KMS-11 (cell line): ENCODE data around the gene TRDN.
"Not testable (repeated sequence)": the region's sequence is repeated elsewhere in the genome, so short reads cannot be mapped to it uniquely, and the experiment has no call there.

ENCODE experiments used
- H2AFZ ChIP-seq: fragments of 200-600 bp; sonication (generic); 2 replicates; pipeline ENCODE4 v1.6.1; 2016; ENCODE audit warnings: antibody characterized with exemption, mixed run types, low read depth
- H3K27ac ChIP-seq: fragments of 200-600 bp; sonication (generic); 2 replicates; pipeline ENCODE4 v1.6.1; 2016; ENCODE audit warnings: mild to moderate bottlenecking, mixed run types
- H3K27me3 ChIP-seq: fragments of 200-600 bp; sonication (generic); 2 replicates; pipeline ENCODE4 v1.6.1; 2017; ENCODE audit warnings: mild to moderate bottlenecking, low read depth, mixed run types, moderate library complexity; ENCODE audit not compliant: insufficient read depth
- H3K36me3 ChIP-seq: fragments of 200-600 bp; sonication (generic); 2 replicates; pipeline ENCODE4 v1.6.1; 2017; ENCODE audit warnings: mild to moderate bottlenecking, mixed run types; ENCODE audit not compliant: insufficient read depth
- H3K4me1 ChIP-seq: fragments of 200-600 bp; sonication (generic); 2 replicates; pipeline ENCODE4 v1.6.1; 2016; ENCODE audit warnings: mild to moderate bottlenecking, low read depth, mixed run types; ENCODE audit not compliant: poor library complexity, severe bottlenecking
- H3K4me2 ChIP-seq: fragments of 200-600 bp; sonication (generic); 2 replicates; pipeline ENCODE4 v1.7.0; 2016; ENCODE audit warnings: mild to moderate bottlenecking, mixed run types
- H3K4me3 ChIP-seq: fragments of 200-600 bp; sonication (generic); IDR thresholded peaks from 2 replicates; pipeline ENCODE4 v1.6.1; 2017; ENCODE audit warnings: low read depth, low read length, mixed read lengths; ENCODE audit not compliant: insufficient read depth
- H3K79me2 ChIP-seq: fragments of 200-600 bp; sonication (generic); 2 replicates; pipeline ENCODE4 v1.6.1; 2016; ENCODE audit warnings: low read depth, mixed run types; ENCODE audit not compliant: insufficient read depth
- H3K9ac ChIP-seq: fragments of 200-600 bp; sonication (generic); 2 replicates; pipeline ENCODE4 v1.6.1; 2016; ENCODE audit warnings: mild to moderate bottlenecking, mixed run types
- H4K20me1 ChIP-seq: fragments of 200-600 bp; sonication (generic); 2 replicates; pipeline ENCODE4 v1.6.1; 2016; ENCODE audit warnings: mild to moderate bottlenecking, mixed run types; ENCODE audit not compliant: insufficient read depth
- TF ChIP-seq, protein P1 (sequence below): fragments of 200-600 bp; sonication (generic); conservative IDR thresholded peaks from 2 replicates; pipeline ENCODE4 v1.6.1; 2017; ENCODE audit warnings: low read depth, mild to moderate bottlenecking, antibody characterized with exemption, low read length, moderate library complexity, mixed read lengths

The TRDN gene

DNA sequence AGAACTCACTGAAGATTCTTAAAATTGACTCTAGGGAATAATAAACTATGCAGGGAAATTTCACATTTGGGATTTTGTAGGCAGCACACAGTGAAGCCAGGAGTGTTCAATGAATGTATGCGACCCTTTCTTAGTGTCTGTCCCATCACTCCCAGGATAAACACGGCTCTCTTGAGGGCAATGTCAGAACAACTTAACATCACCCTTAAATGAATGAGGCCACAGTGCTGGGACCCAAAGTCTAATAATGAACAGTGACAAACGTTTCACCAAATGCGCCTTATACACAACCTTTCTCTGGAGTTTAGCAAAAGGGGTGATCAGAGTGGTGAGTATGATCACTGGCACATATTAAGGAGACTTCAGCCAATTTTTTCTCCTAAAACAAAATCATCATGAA lies 403.4 kb downstream of the TRDN start:
- no peak overlapping the region for H2AFZ ChIP-seq

DNA sequence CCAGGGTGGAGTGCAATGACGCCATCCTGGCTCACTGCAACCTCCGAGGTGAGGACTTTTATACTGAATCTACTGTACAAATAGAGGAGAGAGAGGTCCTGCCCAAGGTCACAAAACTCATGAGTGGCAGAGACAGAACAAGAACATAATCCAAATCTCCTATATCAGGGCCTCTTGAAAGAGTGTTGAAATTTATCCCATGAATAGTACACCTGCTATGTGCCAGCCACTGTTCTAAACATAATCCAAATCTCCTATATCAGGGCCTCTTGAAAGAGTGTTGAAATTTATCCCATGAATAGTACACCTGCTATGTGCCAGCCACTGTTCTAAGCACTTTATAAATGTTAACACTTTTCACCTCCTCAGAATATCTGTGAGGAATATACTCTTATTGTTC lies 409.0 kb downstream of the TRDN start:
- not testable (repeated sequence) for H3K27me3 ChIP-seq, H3K79me2 ChIP-seq, H2AFZ ChIP-seq, H3K9ac ChIP-seq, H3K4me2 ChIP-seq, H3K4me3 ChIP-seq, H3K4me1 ChIP-seq, H3K36me3 ChIP-seq, H4K20me1 ChIP-seq, H3K27ac ChIP-seq

More for the DNA sequence above, 403.4 kb downstream of the TRDN start:
- Histone ChIP-seq H3K36me3 (no peaks in the 10 kb centered on the region), H3K4me2 (no peak overlapping the region), H3K9ac (no peak overlapping the region), H3K27me3 (no peaks in the 10 kb centered on the region), H3K4me3 (no peak overlapping the region), H3K4me1 (no peaks in the 10 kb centered on the region), H3K27ac (no peak overlapping the region), H4K20me1 (no peaks in the 10 kb centered on the region), H3K79me2 (no peaks in the 10 kb centered on the region)
- TF ChIP-seq, protein P1, sequence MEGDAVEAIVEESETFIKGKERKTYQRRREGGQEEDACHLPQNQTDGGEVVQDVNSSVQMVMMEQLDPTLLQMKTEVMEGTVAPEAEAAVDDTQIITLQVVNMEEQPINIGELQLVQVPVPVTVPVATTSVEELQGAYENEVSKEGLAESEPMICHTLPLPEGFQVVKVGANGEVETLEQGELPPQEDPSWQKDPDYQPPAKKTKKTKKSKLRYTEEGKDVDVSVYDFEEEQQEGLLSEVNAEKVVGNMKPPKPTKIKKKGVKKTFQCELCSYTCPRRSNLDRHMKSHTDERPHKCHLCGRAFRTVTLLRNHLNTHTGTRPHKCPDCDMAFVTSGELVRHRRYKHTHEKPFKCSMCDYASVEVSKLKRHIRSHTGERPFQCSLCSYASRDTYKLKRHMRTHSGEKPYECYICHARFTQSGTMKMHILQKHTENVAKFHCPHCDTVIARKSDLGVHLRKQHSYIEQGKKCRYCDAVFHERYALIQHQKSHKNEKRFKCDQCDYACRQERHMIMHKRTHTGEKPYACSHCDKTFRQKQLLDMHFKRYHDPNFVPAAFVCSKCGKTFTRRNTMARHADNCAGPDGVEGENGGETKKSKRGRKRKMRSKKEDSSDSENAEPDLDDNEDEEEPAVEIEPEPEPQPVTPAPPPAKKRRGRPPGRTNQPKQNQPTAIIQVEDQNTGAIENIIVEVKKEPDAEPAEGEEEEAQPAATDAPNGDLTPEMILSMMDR = no peak

DNA sequence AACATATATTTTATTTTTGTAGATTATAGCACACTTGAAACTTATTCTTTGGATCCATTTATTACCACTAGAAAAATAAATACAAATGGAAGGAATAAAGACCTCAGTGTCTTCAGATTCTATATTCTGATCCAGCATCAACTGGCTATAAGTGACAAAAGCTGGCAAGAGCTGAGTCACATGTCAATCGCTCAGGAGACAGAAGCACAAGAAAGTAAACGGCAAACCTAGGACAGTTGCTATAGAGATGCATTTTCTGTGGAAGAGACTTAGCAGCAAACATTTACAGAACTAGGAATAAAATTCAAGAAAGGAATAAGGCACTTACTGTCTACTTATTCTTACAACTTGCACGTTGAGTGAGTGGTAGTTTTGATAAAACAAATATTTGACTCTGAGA lies 410.4 kb downstream of the TRDN start:
- H4K20me1 ChIP-seq = no peaks in the 10 kb centered on the region
- H3K36me3 ChIP-seq = no peaks in the 10 kb centered on the region
- TF ChIP-seq, protein P1 = no peak
- no peak overlapping the region for H2AFZ ChIP-seq
- no peaks in the 10 kb centered on the region for H3K79me2 ChIP-seq
- no peaks in the 10 kb centered on the region for H3K27me3 ChIP-seq
- no peak overlapping the region for H3K4me3 ChIP-seq
- H3K27ac ChIP-seq = no peak overlapping the region
- H3K4me2 ChIP-seq = no peak overlapping the region
- no peak overlapping the region for H3K9ac ChIP-seq
- no peaks in the 10 kb centered on the region for H3K4me1 ChIP-seq

DNA sequence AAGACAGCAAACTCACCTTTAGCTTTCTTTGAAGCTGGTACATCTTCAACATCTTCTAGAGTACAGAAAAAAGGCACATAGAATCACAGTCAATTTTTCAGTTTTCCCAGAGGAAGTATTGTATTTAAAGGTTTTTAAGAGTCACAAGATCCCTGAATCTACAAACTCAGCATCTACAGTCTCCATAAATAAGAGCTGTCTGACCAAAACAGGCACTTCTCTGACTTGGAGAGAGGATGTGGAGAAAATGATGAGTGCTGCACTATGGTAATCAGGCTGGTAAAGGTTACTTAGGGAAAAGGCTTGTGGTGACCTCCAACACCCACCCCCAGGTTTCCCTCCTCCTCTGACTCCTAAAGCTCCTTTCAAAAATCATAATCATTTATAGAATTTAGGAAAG lies 412.7 kb downstream of the TRDN start:
- TF ChIP-seq, protein P1 = no peak
- Histone ChIP-seq H3K79me2 (no peaks in the 10 kb centered on the region), H3K4me3 (no peak overlapping the region), H3K36me3 (no peaks in the 10 kb centered on the region), H4K20me1 (no peaks in the 10 kb centered on the region), H3K9ac (no peak overlapping the region), H3K4me2 (no peak overlapping the region), H3K27ac (no peak overlapping the region), H3K27me3 (no peaks in the 10 kb centered on the region), H3K4me1 (no peaks in the 10 kb centered on the region), H2AFZ (no peak overlapping the region)

DNA sequence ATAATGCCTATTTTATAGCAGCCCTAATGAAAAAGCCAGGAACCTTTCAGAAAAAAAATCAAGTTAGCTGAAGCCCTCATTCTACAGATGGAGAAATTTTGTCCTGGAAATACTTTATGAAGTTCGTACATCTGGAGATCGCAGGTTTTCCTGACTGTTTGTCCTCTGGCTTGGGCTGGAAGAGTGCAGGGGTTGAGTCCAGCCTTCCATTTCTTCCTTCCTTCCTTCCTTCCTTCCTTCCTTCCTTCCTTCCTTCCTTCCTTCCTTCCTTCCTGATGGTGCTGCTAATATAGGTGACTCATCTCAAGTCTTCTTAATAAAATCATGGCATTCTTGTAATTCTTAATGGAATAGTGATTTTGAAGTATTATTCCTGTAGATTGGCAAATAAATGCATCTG lies 413.3 kb downstream of the TRDN start:
- Histone ChIP-seq H3K4me3 (no peak overlapping the region), H3K9ac (no peak overlapping the region), H3K27me3 (no peaks in the 10 kb centered on the region), H3K4me2 (no peak overlapping the region), H3K27ac (no peak overlapping the region), H2AFZ (no peak overlapping the region), H3K79me2 (no peaks in the 10 kb centered on the region), H4K20me1 (no peaks in the 10 kb centered on the region), H3K36me3 (no peaks in the 10 kb centered on the region), H3K4me1 (no peaks in the 10 kb centered on the region)
- TF ChIP-seq, protein P1 = no peak
